SK-N-SH treated with all-trans-retinoic acid at 6 μM for 48 hours (cell line): ENCODE measurements around the gene ZC2HC1C.

Experiments used
- ATAC-seq: fragments of 200-7000 bp; cut with Tn5 transposase; 3 replicates; pipeline ENCODE4 v1.9.1; 2020; ENCODE audit warnings: mild to moderate bottlenecking, moderate library complexity
- ARNTL ChIP-seq: fragments of 450-650 bp; formaldehyde crosslinking; IDR thresholded peaks from 2 replicates; pipeline ENCODE4 v1.5.0; 2020; ENCODE audit warnings: low read depth, mild to moderate bottlenecking, moderate library complexity, borderline replicate concordance
- BACH2 ChIP-seq: fragments of 250-450 bp; sonication (Bioruptor Pico); IDR thresholded peaks from 2 replicates; pipeline ENCODE4 v1.9.0; 2021; ENCODE audit warnings: mild to moderate bottlenecking, borderline replicate concordance
- CSDC2 ChIP-seq: fragments of 250-450 bp; sonication (Bioruptor Pico); IDR thresholded peaks from 2 replicates; pipeline ENCODE4 v1.5.0; 2020; ENCODE audit warnings: mild to moderate bottlenecking, moderate library complexity
- ESRRG ChIP-seq: fragments of 250-450 bp; sonication (Bioruptor Pico); IDR thresholded peaks from 2 replicates; pipeline ENCODE4 v1.6.1; 2021; ENCODE audit warnings: mild to moderate bottlenecking
- GLIS3 ChIP-seq: fragments of 250-450 bp; sonication (Bioruptor Pico); IDR thresholded peaks from 2 replicates; pipeline ENCODE4 v1.5.0; 2020; ENCODE audit warnings: mild to moderate bottlenecking, moderate library complexity
- ISL1 ChIP-seq: fragments of 250-450 bp; sonication (Bioruptor Pico); IDR thresholded peaks from 2 replicates; pipeline ENCODE4 v2.1.2; 2022; ENCODE audit warnings: mild to moderate bottlenecking, moderate library complexity
- OSR1 ChIP-seq: fragments of 250-450 bp; sonication (Bioruptor Pico); IDR thresholded peaks from 2 replicates; pipeline ENCODE4 v1.8.0; 2022; ENCODE audit warnings: moderate library complexity, mild to moderate bottlenecking, inconsistent platforms
- PPARA ChIP-seq: fragments of 250-450 bp; sonication (Bioruptor Pico); IDR thresholded peaks from 2 replicates; pipeline ENCODE4 v1.5.0; 2020; ENCODE audit warnings: mild to moderate bottlenecking, borderline replicate concordance
- RARB ChIP-seq: fragments of 250-450 bp; sonication (Bioruptor Pico); IDR thresholded peaks from 2 replicates; pipeline ENCODE4 v1.8.0; 2021; ENCODE audit warnings: mild to moderate bottlenecking, moderate library complexity
- SNAI2 ChIP-seq: fragments of 250-450 bp; sonication (Bioruptor Pico); IDR thresholded peaks from 2 replicates; pipeline ENCODE4 v1.5.0; 2020; ENCODE audit warnings: mild to moderate bottlenecking, moderate library complexity
- TCF4 ChIP-seq: fragments of 250-450 bp; sonication (Bioruptor Pico); IDR thresholded peaks from 2 replicates; pipeline ENCODE4 v1.8.0; 2021; ENCODE audit warnings: mild to moderate bottlenecking, moderate library complexity, borderline replicate concordance
- TOX ChIP-seq: fragments of 250-450 bp; sonication (Bioruptor Pico); IDR thresholded peaks from 2 replicates; pipeline ENCODE4 v1.8.0; 2021; ENCODE audit warnings: mild to moderate bottlenecking, moderate library complexity, borderline replicate concordance
- ZC3H10 ChIP-seq: fragments of 250-450 bp; sonication (Bioruptor Pico); IDR thresholded peaks from 2 replicates; pipeline ENCODE4 v1.5.1; 2021; ENCODE audit warnings: mild to moderate bottlenecking, moderate library complexity
- ZNF565 ChIP-seq: fragments of 450-650 bp; formaldehyde crosslinking; conservative IDR thresholded peaks from 2 replicates; pipeline ENCODE4 v1.5.0; 2020; ENCODE audit warnings: low read depth, mild to moderate bottlenecking, moderate library complexity
- ZNF70 ChIP-seq: fragments of 450-650 bp; formaldehyde crosslinking; IDR thresholded peaks from 2 replicates; pipeline ENCODE4 v1.5.0; 2020; ENCODE audit warnings: mild to moderate bottlenecking, moderate library complexity
- ZNF8 ChIP-seq: fragments of 450-650 bp; formaldehyde crosslinking; IDR thresholded peaks from 2 replicates; pipeline ENCODE4 v1.5.0; 2020; ENCODE audit warnings: mild to moderate bottlenecking, moderate library complexity
- TF ChIP-seq, protein P1 (sequence below): fragments of 250-450 bp; sonication (Bioruptor Pico); IDR thresholded peaks from 2 replicates; pipeline ENCODE4 v1.5.1; 2021; ENCODE audit warnings: mild to moderate bottlenecking, moderate library complexity
- TF ChIP-seq, protein P2 (sequence below): fragments of 250-450 bp; sonication (Bioruptor Pico); IDR thresholded peaks from 2 replicates; pipeline ENCODE4 v1.8.0; 2021; ENCODE audit warnings: low read depth, mild to moderate bottlenecking, moderate library complexity, borderline replicate concordance
- TF ChIP-seq, protein P3 (sequence below): fragments of 250-450 bp; sonication (Bioruptor Pico); IDR thresholded peaks from 2 replicates; pipeline ENCODE4 v1.8.0; 2020; ENCODE audit warnings: mild to moderate bottlenecking, moderate library complexity, borderline replicate concordance

Gene ZC2HC1C

DNA sequence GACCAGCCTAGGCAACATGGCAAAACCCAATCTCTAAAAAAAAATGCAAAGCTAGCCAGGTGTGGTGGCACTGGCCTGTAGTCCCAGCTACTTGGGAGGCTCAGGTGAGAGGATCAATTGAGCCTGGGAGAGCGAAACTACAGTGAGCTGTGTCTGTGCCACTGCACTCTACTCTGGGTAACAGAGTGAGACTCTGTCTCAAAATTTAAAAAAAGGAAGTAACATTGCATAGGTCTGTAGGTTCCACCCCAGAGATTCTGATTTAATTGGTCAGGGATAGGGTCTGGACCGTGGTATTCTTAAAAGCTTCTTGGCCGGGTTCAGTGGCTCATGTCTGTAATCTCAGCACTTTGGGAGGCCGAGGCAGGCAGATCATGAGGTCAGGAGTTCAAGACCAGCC is 26.2 kb downstream of the ZC2HC1C start:
- ATAC-seq: no peak
- TF ChIP-seq ZNF8 (CRISPR knock-in tag): no peak
- TF ChIP-seq, protein P1, sequence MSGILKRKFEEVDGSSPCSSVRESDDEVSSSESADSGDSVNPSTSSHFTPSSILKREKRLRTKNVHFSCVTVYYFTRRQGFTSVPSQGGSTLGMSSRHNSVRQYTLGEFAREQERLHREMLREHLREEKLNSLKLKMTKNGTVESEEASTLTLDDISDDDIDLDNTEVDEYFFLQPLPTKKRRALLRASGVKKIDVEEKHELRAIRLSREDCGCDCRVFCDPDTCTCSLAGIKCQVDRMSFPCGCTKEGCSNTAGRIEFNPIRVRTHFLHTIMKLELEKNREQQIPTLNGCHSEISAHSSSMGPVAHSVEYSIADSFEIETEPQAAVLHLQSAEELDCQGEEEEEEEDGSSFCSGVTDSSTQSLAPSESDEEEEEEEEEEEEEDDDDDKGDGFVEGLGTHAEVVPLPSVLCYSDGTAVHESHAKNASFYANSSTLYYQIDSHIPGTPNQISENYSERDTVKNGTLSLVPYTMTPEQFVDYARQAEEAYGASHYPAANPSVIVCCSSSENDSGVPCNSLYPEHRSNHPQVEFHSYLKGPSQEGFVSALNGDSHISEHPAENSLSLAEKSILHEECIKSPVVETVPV (CRISPR knock-in tag): no peak

DNA sequence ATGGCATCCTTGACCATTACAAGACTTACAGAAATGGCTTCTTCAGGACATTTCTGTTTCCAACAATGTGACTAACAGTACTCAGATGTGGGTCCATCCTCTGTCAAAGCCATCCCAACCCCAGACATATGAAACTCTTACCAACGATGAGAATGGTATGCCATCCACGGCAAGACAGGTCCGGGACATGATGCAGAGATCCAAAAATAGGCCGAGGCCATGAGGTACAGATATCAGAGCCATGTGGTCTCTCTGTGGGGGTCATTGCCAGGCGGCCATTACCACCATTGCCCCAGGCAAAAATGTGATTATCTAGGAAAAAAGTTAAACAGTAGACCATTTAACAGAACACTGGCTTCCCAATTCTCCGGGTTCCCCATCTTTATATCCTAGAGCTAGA is 27.5 kb downstream of the ZC2HC1C start:
- ATAC-seq: no peak
- no peak for TF ChIP-seq ARNTL
- TF ChIP-seq ISL1 (CRISPR knock-in tag): no peak
- no peak for TF ChIP-seq OSR1
- TF ChIP-seq, all 23 proteins: peak for 0

DNA sequence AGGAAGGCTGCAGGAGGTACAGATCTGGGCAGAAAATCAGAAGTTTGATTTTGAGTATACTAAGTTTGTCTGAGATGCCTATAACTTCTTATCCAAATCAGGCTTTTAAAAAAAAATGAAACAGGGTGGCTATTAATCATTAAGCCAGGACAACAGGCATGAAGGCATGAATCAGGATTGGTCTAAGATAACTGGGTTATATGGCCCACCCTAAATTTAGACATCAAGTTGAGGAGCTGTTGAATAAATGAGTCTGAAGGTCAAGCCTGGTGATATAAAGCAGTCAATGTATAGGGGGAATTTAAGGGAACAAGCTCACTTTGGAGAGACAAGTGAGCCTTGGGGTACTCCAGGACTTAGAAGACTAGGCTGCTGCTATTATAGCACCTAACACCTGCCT is 28.8 kb downstream of the ZC2HC1C start:
- TF ChIP-seq OSR1: no peak

DNA sequence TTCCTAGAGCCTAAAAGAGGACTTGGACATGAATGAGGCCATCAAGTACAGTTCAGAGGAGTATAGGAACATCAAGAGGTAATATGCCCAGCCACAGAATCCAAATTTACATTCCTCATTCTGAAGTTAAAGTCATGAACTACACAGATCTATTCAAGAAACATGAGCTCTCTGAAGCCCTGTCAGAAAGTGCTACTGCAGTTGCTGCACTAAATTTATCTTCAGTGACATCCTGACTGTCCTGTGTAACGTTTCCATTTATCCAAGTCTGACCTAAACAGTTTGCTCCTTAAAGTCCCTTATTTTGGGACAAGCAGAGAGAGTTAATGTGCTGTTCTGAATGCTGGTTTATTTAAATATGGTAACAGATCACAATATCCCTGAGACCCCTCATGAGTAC is 29.2 kb downstream of the ZC2HC1C start:
- TF ChIP-seq OSR1 (no peak), TOX (CRISPR knock-in tag) (no peak), SNAI2 (CRISPR knock-in tag) (no peak), RARB (CRISPR knock-in tag) (no peak), CSDC2 (CRISPR knock-in tag) (no peak), TCF4 (CRISPR knock-in tag) (no peak), PPARA (CRISPR knock-in tag) (no peak), ZNF565 (no peak), ESRRG (CRISPR knock-in tag) (no peak), BACH2 (CRISPR knock-in tag) (no peak), ARNTL (no peak)
- TF ChIP-seq, protein P1 (CRISPR knock-in tag): no peak
- ATAC-seq: no peak

More for the DNA sequence above, 28.8 kb downstream of the ZC2HC1C start:
- no peak for ATAC-seq

DNA sequence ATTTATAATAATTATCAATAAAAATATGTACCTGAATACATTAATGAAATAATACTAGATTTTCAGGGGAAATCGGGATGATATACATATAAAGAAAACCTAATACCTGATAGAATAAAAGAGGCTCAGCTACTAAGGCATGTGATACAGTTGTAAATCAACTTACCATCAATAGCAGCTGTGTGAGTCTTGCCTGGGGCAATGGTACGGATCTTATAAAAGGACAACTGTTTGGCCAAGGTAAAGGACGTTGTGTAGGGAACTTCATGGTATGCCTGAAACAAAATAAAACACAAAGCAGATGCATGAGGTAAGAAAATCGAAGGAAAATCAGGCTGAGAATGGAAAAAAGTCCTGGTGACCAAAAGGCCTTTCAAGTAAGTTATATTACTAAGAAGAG is 32.0 kb downstream of the ZC2HC1C start:
- no peak for ATAC-seq
- no peak for TF ChIP-seq ZNF565
- TF ChIP-seq RARB (CRISPR knock-in tag): no peak
- no peak for TF ChIP-seq PPARA (CRISPR knock-in tag)
- TF ChIP-seq SNAI2 (CRISPR knock-in tag): no peak
- TF ChIP-seq ARNTL: no peak
- TF ChIP-seq CSDC2 (CRISPR knock-in tag): no peak
- TF ChIP-seq ZC3H10: no peak
- TF ChIP-seq, protein P2, sequence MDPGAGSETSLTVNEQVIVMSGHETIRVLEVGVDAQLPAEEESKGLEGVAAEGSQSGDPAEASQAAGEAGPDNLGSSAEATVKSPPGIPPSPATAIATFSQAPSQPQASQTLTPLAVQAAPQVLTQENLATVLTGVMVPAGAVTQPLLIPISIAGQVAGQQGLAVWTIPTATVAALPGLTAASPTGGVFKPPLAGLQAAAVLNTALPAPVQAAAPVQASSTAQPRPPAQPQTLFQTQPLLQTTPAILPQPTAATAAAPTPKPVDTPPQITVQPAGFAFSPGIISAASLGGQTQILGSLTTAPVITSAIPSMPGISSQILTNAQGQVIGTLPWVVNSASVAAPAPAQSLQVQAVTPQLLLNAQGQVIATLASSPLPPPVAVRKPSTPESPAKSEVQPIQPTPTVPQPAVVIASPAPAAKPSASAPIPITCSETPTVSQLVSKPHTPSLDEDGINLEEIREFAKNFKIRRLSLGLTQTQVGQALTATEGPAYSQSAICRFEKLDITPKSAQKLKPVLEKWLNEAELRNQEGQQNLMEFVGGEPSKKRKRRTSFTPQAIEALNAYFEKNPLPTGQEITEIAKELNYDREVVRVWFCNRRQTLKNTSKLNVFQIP (CRISPR knock-in tag): no peak

DNA sequence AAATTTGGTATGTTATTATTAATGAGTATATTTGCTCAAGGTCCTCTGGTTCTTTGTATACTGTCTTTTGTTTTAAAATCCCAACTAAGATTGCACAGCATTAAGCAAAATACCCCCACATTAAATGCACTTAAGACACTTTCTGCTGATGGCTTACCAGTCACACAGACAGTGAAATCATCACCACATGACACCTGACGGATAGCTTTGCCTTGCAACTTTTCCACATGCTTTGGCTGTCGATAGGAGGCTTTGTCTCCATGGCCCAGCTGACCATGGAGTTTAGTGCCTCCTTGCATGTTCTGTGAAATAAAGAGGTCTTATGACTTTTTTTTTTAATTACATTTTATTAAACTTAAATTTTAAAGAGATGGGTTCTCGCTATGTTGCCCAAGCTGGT is 37.7 kb downstream of the ZC2HC1C start:
- TF ChIP-seq ISL1 (CRISPR knock-in tag) (no peak), ZC3H10 (no peak), OSR1 (no peak), ZNF70 (CRISPR knock-in tag) (no peak), TOX (CRISPR knock-in tag) (no peak), SNAI2 (CRISPR knock-in tag) (no peak), PPARA (CRISPR knock-in tag) (no peak), GLIS3 (CRISPR knock-in tag) (no peak), RARB (CRISPR knock-in tag) (no peak), ESRRG (CRISPR knock-in tag) (no peak)
- TF ChIP-seq, protein P1 (CRISPR knock-in tag): no peak
- TF ChIP-seq, protein P3, sequence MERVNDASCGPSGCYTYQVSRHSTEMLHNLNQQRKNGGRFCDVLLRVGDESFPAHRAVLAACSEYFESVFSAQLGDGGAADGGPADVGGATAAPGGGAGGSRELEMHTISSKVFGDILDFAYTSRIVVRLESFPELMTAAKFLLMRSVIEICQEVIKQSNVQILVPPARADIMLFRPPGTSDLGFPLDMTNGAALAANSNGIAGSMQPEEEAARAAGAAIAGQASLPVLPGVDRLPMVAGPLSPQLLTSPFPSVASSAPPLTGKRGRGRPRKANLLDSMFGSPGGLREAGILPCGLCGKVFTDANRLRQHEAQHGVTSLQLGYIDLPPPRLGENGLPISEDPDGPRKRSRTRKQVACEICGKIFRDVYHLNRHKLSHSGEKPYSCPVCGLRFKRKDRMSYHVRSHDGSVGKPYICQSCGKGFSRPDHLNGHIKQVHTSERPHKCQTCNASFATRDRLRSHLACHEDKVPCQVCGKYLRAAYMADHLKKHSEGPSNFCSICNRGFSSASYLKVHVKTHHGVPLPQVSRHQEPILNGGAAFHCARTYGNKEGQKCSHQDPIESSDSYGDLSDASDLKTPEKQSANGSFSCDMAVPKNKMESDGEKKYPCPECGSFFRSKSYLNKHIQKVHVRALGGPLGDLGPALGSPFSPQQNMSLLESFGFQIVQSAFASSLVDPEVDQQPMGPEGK: no peak
- ATAC-seq: no peak
